ENCODE data around the gene PATZ1.
"Not testable (repeated sequence)": the region's sequence is repeated elsewhere in the genome, so short reads cannot be mapped to it uniquely, and the experiment has no call there.

The PATZ1 gene, protein sequence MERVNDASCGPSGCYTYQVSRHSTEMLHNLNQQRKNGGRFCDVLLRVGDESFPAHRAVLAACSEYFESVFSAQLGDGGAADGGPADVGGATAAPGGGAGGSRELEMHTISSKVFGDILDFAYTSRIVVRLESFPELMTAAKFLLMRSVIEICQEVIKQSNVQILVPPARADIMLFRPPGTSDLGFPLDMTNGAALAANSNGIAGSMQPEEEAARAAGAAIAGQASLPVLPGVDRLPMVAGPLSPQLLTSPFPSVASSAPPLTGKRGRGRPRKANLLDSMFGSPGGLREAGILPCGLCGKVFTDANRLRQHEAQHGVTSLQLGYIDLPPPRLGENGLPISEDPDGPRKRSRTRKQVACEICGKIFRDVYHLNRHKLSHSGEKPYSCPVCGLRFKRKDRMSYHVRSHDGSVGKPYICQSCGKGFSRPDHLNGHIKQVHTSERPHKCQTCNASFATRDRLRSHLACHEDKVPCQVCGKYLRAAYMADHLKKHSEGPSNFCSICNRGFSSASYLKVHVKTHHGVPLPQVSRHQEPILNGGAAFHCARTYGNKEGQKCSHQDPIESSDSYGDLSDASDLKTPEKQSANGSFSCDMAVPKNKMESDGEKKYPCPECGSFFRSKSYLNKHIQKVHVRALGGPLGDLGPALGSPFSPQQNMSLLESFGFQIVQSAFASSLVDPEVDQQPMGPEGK

DNA sequence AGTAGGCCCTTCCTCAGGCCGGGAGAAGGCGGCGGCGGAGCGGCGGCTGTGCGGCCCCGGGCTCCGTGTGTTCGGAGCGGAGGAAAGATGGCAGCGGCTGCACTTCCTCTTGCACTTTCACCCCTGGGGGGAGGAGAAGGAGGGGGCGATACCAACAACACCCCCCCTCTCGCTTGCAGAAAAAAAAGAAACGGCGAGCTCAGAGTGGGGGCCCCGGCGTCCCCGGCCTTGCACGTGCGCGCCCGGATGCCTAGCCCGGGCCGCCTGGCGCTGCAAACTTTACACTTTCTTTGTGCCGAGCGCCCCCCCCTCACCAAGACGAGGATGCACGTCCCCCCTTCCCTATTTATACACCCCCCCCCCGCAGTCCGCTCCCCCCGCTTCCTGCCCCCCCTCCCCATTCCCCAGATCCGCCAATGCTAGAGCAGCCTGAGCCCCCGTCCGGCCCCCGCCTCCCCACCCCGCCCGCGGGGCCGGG lies at the start of gene PATZ1:
Gene PATZ1 (minus strand): TSS at position 92 of the 478 bp plus-strand sequence. CDS start 744 bp downstream, outside the sequence.
- H3K4me3 ChIP-seq (ENCODE audit: control insufficient read depth, low read depth, low read length), result peak within 1 kb of the TSS; percentile 78

DNA sequence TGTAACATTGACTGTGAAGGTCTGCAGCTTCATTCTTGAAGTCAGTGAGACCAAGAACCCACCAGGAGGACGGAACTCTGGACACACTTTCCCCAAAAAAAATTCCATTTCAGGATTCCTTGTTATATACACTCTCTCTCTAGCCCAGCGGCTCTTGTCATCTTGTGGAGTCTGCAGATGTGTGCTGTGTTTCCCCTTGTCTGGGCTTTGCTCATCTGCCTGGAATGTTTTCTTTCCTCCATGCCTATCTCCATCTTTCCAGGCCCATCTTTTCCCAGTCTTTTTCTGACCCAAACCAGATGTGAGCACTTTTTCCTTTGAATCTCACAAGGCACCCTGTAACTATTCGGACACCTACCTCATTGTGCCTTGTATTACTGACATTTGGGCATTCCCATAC lies 48.2 kb upstream of the PATZ1 start:
- H3K4me3 ChIP-seq (ENCODE audit: control insufficient read depth, low read depth, low read length), result no peak overlapping the region
- TF ChIP-seq, protein P1, sequence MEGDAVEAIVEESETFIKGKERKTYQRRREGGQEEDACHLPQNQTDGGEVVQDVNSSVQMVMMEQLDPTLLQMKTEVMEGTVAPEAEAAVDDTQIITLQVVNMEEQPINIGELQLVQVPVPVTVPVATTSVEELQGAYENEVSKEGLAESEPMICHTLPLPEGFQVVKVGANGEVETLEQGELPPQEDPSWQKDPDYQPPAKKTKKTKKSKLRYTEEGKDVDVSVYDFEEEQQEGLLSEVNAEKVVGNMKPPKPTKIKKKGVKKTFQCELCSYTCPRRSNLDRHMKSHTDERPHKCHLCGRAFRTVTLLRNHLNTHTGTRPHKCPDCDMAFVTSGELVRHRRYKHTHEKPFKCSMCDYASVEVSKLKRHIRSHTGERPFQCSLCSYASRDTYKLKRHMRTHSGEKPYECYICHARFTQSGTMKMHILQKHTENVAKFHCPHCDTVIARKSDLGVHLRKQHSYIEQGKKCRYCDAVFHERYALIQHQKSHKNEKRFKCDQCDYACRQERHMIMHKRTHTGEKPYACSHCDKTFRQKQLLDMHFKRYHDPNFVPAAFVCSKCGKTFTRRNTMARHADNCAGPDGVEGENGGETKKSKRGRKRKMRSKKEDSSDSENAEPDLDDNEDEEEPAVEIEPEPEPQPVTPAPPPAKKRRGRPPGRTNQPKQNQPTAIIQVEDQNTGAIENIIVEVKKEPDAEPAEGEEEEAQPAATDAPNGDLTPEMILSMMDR (IDR thresholded peaks at IDR 0.05; ENCODE audit: control insufficient read depth, insufficient read depth, low read depth, low read length, missing control alignments), result no peak
- no peak for DNase-seq (ENCODE audit: low read depth)

More for the DNA sequence above, at the start of gene PATZ1:
- TF ChIP-seq, protein P1 (IDR thresholded peaks at IDR 0.05; ENCODE audit: control insufficient read depth, insufficient read depth, low read depth, low read length, missing control alignments), result no peak
- no peak for DNase-seq (ENCODE audit: low read depth)

DNA sequence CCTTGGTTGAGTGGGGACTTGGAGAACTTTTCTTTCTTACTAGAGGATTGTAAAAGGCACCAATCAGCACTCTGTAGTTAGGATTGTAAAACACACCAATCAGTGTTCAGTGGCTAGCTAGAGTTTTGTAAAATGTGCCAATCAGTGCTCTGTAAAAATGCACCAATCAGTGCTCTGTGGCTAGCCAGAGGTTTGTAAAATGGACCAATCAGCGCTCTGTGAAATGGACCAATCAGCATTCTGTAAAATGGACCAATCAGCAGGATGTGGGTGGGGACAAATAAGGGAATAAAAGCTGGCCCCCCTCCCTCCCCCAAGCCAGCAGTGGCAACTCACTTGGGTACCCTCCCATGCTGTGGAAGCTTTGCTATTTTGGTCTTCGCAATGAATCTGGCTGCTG lies 47.7 kb upstream of the PATZ1 start:
- TF ChIP-seq, protein P1 (IDR thresholded peaks at IDR 0.05; ENCODE audit: control insufficient read depth, insufficient read depth, low read depth, low read length, missing control alignments), result no peak
- no peak overlapping the region for H3K4me3 ChIP-seq (ENCODE audit: control insufficient read depth, low read depth, low read length)
- no peak for DNase-seq (ENCODE audit: low read depth)

DNA sequence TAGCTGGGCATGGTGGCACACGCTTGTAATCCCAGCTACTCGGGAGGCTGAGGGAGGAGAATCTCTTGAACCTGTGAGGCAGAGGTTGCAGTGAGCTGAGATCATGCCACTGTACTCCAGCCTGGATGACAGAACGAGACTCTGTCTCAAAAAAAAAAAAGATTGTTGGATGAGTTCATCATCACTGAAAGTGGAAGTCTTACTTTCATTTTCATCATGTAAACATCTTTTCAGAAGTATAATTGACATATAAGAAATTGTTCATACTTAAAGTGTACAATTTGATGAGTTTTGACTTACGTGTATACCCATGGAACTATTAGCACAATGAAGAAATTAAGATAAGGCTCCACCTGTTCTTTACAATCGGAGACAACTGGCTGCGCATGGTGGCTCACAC lies 32.5 kb upstream of the PATZ1 start:
- not testable (repeated sequence) for DNase-seq (ENCODE audit: low read depth); H3K4me3 ChIP-seq (ENCODE audit: control insufficient read depth, low read depth, low read length)

DNA sequence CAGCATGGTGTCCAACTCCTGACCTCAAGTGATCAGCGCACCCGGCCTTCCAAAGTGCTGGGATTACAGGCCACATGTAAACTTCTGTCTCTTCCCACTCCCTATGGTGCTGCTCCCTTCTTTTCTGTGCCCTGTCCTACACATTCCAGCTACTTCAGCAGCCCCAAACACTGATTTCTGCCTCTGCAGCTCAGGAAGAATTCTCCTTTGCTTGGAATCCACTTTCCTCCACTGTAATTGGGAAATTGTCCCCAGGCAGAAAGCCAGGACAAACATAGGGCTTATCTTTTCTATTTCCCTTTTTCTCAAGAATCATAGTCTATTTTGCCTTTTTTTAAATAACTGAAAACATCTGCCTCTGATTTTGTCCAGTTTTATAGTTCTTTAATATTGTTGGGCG lies 32.0 kb upstream of the PATZ1 start:
- H3K4me3 ChIP-seq (ENCODE audit: control insufficient read depth, low read depth, low read length), result no peak overlapping the region
- TF ChIP-seq, protein P1 (IDR thresholded peaks at IDR 0.05; ENCODE audit: control insufficient read depth, insufficient read depth, low read depth, low read length, missing control alignments), result no peak
- peak; percentile 39 for DNase-seq (ENCODE audit: low read depth)

DNA sequence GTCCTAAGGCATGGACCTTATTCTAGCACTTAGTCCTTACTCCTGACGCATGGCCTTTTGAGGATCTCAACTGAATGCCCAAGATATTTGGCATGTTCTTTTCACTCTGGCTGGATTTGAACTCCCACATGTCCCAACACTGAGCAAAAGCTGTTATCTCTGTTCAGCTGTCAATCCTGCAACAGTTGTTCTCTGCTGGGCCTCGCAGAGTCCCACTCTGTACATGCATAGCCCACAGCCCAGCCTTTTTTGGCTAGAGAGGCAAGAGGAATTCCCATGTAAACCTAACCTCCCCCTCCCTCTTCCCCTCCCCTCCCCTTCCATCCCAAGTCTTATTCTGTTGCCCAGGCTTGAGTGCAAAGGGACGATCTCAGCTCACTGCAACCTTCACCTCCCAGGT lies 31.5 kb upstream of the PATZ1 start:
- TF ChIP-seq, protein P1 (IDR thresholded peaks at IDR 0.05; ENCODE audit: control insufficient read depth, insufficient read depth, low read depth, low read length, missing control alignments), result no peak
- no peak for DNase-seq (ENCODE audit: low read depth)
- H3K4me3 ChIP-seq (ENCODE audit: control insufficient read depth, low read depth, low read length), result no peak overlapping the region

DNA sequence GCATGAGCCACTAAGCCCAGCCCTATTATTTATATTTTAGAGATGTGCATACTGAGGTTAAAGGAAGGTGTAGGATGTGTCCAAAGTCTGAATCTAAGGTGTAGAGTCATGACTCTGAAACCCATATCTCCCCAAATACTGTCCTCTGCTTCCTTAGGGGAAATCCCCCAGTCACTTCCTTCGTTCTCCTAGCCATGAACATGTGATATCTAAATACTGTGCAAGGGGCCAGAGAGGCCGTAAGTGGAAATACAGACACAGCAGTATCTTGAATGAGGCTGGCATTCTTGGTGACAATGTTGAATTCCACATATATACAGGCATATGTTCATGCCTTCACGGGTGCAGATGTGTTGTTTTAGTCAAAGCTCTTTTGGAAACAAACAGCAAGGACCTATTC lies 21.3 kb upstream of the PATZ1 start:
- no peak overlapping the region for H3K4me3 ChIP-seq (ENCODE audit: control insufficient read depth, low read depth, low read length)
- no peak for DNase-seq (ENCODE audit: low read depth)
- TF ChIP-seq, protein P1 (IDR thresholded peaks at IDR 0.05; ENCODE audit: control insufficient read depth, insufficient read depth, low read depth, low read length, missing control alignments), result no peak
